Measurements from ENCODE around the gene LRG1.

The LRG1 gene

DNA sequence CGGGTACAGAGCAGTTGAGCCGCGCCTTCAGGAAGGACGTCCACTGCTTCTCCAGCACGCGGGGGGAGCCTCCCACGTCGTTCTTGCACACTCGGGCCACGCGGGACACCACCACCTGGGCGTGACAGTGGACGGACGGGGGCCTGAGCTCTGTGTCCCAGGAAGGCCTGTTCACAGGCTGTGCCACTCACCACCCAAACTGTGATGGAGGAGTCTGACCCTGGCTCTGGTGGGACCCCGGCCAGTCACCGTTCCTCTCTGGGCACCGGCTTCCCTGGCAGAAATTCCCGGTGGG, 12.6 kb upstream of the LRG1 start:
- no peaks in the 10 kb centered on the region for H3K4me1 ChIP-seq (ENCODE audit: low read length)
- no peak overlapping the region for H3K27ac ChIP-seq (ENCODE audit: low read length)
- H3K9ac ChIP-seq (ENCODE audit: low read length), result no peak overlapping the region
- no peak overlapping the region for H3K4me2 ChIP-seq (ENCODE audit: low read length)
- no peak overlapping the region for H3K4me3 ChIP-seq (ENCODE audit: low read length)
- peaks cover 4% of the 10 kb centered on the region; the same call in 1 of the 2 replicates for H4K20me1 ChIP-seq (ENCODE audit: insufficient read depth, low read length)
- H3K9me3 ChIP-seq (ENCODE audit: insufficient read depth, low read length), result no peaks in the 10 kb centered on the region
- peaks cover 48% of the 10 kb centered on the region for H3K36me3 ChIP-seq (replicated peaks; ENCODE audit: low read depth, low read length)
- H3K79me2 ChIP-seq (ENCODE audit: low read length), result no peaks in the 10 kb centered on the region
- H3K27me3 ChIP-seq (ENCODE audit: low read depth, low read length), result no peaks in the 10 kb centered on the region
- TF ChIP-seq, protein P1, sequence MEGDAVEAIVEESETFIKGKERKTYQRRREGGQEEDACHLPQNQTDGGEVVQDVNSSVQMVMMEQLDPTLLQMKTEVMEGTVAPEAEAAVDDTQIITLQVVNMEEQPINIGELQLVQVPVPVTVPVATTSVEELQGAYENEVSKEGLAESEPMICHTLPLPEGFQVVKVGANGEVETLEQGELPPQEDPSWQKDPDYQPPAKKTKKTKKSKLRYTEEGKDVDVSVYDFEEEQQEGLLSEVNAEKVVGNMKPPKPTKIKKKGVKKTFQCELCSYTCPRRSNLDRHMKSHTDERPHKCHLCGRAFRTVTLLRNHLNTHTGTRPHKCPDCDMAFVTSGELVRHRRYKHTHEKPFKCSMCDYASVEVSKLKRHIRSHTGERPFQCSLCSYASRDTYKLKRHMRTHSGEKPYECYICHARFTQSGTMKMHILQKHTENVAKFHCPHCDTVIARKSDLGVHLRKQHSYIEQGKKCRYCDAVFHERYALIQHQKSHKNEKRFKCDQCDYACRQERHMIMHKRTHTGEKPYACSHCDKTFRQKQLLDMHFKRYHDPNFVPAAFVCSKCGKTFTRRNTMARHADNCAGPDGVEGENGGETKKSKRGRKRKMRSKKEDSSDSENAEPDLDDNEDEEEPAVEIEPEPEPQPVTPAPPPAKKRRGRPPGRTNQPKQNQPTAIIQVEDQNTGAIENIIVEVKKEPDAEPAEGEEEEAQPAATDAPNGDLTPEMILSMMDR (IDR thresholded peaks at IDR 0.05; ENCODE audit: low read depth, low read length), result no peak
- TF ChIP-seq EZH2phosphoT487 (IDR thresholded peaks at IDR 0.05; ENCODE audit: low read depth), result no peak
- H2AFZ ChIP-seq (ENCODE audit: low read depth, low read length), result no peak overlapping the region

- Histone ChIP-seq H3K79me2 (ENCODE audit: low read length) (no peaks in the 10 kb centered on the region), H3K36me3 (replicated peaks; ENCODE audit: low read depth, low read length) (peaks cover 42% of the 10 kb centered on the region), H3K9me3 (ENCODE audit: insufficient read depth, low read length) (no peaks in the 10 kb centered on the region), H3K4me3 (ENCODE audit: low read length) (no peak overlapping the region), H2AFZ (ENCODE audit: low read depth, low read length) (no peak overlapping the region), H4K20me1 (ENCODE audit: insufficient read depth, low read length) (no peaks in the 10 kb centered on the region; the same call in 1 of the 2 replicates), H3K9ac (ENCODE audit: low read length) (no peak overlapping the region), H3K4me2 (ENCODE audit: low read length) (no peak overlapping the region), H3K27me3 (ENCODE audit: low read depth, low read length) (no peaks in the 10 kb centered on the region), H3K4me1 (ENCODE audit: low read length) (no peaks in the 10 kb centered on the region), H3K27ac (ENCODE audit: low read length) (no peak overlapping the region)
- TF ChIP-seq EZH2phosphoT487 (IDR thresholded peaks at IDR 0.05; ENCODE audit: low read depth), result no peak
- TF ChIP-seq, protein P1 (IDR thresholded peaks at IDR 0.05; ENCODE audit: low read depth, low read length), result no peak
Observed at GRCh38 chr19:4550479-4551050, 10.7 kb upstream of the LRG1 start.

- Histone ChIP-seq H3K4me1 (ENCODE audit: low read length) (no peaks in the 10 kb centered on the region), H4K20me1 (ENCODE audit: insufficient read depth, low read length) (no peaks in the 10 kb centered on the region; the same call in 1 of the 2 replicates), H3K27ac (ENCODE audit: low read length) (no peak overlapping the region), H3K9me3 (ENCODE audit: insufficient read depth, low read length) (no peaks in the 10 kb centered on the region), H3K9ac (ENCODE audit: low read length) (no peak overlapping the region), H3K4me3 (ENCODE audit: low read length) (no peak overlapping the region), H3K79me2 (ENCODE audit: low read length) (no peaks in the 10 kb centered on the region), H3K4me2 (ENCODE audit: low read length) (no peak overlapping the region), H3K36me3 (replicated peaks; ENCODE audit: low read depth, low read length) (peaks cover 37% of the 10 kb centered on the region), H2AFZ (ENCODE audit: low read depth, low read length) (no peak overlapping the region), H3K27me3 (ENCODE audit: low read depth, low read length) (no peaks in the 10 kb centered on the region)
- TF ChIP-seq, protein P1 (IDR thresholded peaks at IDR 0.05; ENCODE audit: low read depth, low read length), result no peak
- no peak for TF ChIP-seq EZH2phosphoT487 (IDR thresholded peaks at IDR 0.05; ENCODE audit: low read depth)
Observed at GRCh38 chr19:4550018-4550417, 10.2 kb upstream of the LRG1 start.

- TF ChIP-seq, protein P1 (IDR thresholded peaks at IDR 0.05; ENCODE audit: low read depth, low read length), result no peak
- no peak for TF ChIP-seq EZH2phosphoT487 (IDR thresholded peaks at IDR 0.05; ENCODE audit: low read depth)
- Histone ChIP-seq H3K9ac (ENCODE audit: low read length) (no peak overlapping the region), H3K79me2 (ENCODE audit: low read length) (no peaks in the 10 kb centered on the region), H3K27me3 (ENCODE audit: low read depth, low read length) (no peaks in the 10 kb centered on the region), H3K36me3 (replicated peaks; ENCODE audit: low read depth, low read length) (peaks cover 22% of the 10 kb centered on the region), H4K20me1 (ENCODE audit: insufficient read depth, low read length) (no peaks in the 10 kb centered on the region; the same call in 1 of the 2 replicates), H3K4me1 (ENCODE audit: low read length) (peaks cover 2% of the 10 kb centered on the region; the same call in 1 of the 2 replicates), H3K4me3 (ENCODE audit: low read length) (no peak overlapping the region), H3K4me2 (ENCODE audit: low read length) (no peak overlapping the region), H3K27ac (ENCODE audit: low read length) (no peak overlapping the region), H2AFZ (ENCODE audit: low read depth, low read length) (no peak overlapping the region), H3K9me3 (ENCODE audit: insufficient read depth, low read length) (no peaks in the 10 kb centered on the region)
Observed at GRCh38 chr19:4548238-4548584, 8.4 kb upstream of the LRG1 start.

Data from OCI-LY3 (cell line).